HG02938 (cell line): ENCODE data around the gene SNX32.

Experiments
- ATAC-seq: cut with Tn5 transposase; IDR thresholded peaks from one replicate; pipeline ENCODE4 v1.9.1; 2021; ENCODE audit warnings: mild to moderate bottlenecking, moderate library complexity; ENCODE audit not compliant: unreplicated experiment

Gene SNX32

GRCh38 chr11:65897020-65897471, 63.3 kb downstream of the SNX32 start:
- no peak for ATAC-seq

GRCh38 chr11:65898656-65899355, 65.0 kb downstream of the SNX32 start:
- no peak for ATAC-seq

- ATAC-seq, result no peak
These were observed 65.8 kb downstream of the SNX32 start for GRCh38 chr11:65899356-65900124.

- peak; percentile 54 for ATAC-seq
These were observed 66.5 kb downstream of the SNX32 start, which contains the start of gene FOSL1 for GRCh38 chr11:65900125-65900898. FOSL1 (minus strand) TSS chr11:65900388; CDS start chr11:65900339, 49 bp downstream.

GRCh38 chr11:65900899-65901180, 67.1 kb downstream of the SNX32 start:
- ATAC-seq, result no peak

GRCh38 chr11:65903068-65903481, 69.3 kb downstream of the SNX32 start:
- ATAC-seq, result no peak
